Activated CD4-positive, alpha-beta T cell treated with anti-CD3 and anti-CD28 coated beads for 36 hours (primary cell): Measurements from ENCODE around the gene SCAI. TPM values are rescaled to one million over a fixed set of nuclear protein-coding genes. Genes with fewer than 3 reads are reported as not detected.
"Not testable (repeated sequence)": the region's sequence is repeated elsewhere in the genome, so short reads cannot be mapped to it uniquely, and the experiment has no call there.

Experiments used
- ATAC-seq: fragments of 200-7000 bp; cut with Tn5 transposase; one replicate; pipeline ENCODE4 v1.10.0; 2021; ENCODE audit warnings: mild to moderate bottlenecking, moderate library complexity
- CTCF ChIA-PET: fragments of 350-600 bp; sonication (Branson Sonifier 250); formaldehyde crosslinking; loops from one replicate; lab custom pipeline; 2021; ENCODE audit warnings: antibody characterized with exemption; lab: Charles Lee
- POLR2A ChIA-PET: fragments of 350-600 bp; sonication (Branson Sonifier 250); formaldehyde crosslinking; loops from one replicate; lab custom pipeline; 2021; ENCODE audit warnings: antibody characterized with exemption, inconsistent platforms; lab: Charles Lee
- DNase-seq: peaks from one replicate; pipeline ENCODE4 v3.0.0-alpha.2; 2020
- H3K27ac Mint-ChIP-seq: one replicate; pipeline ENCODE4 v1.8.0; 2021; ENCODE audit warnings: mixed read lengths
- H3K27me3 Mint-ChIP-seq: one replicate; pipeline ENCODE4 v1.8.0; 2021; ENCODE audit warnings: mixed read lengths
- H3K36me3 Mint-ChIP-seq: one replicate; pipeline ENCODE4 v1.8.0; 2021; ENCODE audit warnings: low read depth, mixed read lengths
- H3K4me1 Mint-ChIP-seq: one replicate; pipeline ENCODE4 v1.8.0; 2021; ENCODE audit warnings: mixed read lengths
- H3K4me3 Mint-ChIP-seq: one replicate; pipeline ENCODE4 v1.8.0; 2021; ENCODE audit warnings: mild to moderate bottlenecking, moderate library complexity, mixed read lengths
- H3K9me3 Mint-ChIP-seq: one replicate; pipeline ENCODE4 v1.8.0; 2021; ENCODE audit warnings: low read depth, mixed read lengths
- intact Hi-C, 2 experiments: fragments of 100-400 bp; cut with DNase I in 1 of 2; cut with micrococcal nuclease in 1 of 2; formaldehyde crosslinking; loops; one replicate each; pipeline versions ENCODE4 v1.14.2 to v1.15.1; 2022 to 2024; cut with DNase I, micrococcal nuclease
- total RNA-seq, 2 experiments: library from RNA; stranded (reverse); gene quantifications; one replicate each; pipeline ENCODE4 v1.2.3, GENCODE V29; 2021

The SCAI gene
- total RNA-seq, 2 experiments from 2014 or later, result 13.0 to 13.8 TPM

DNA sequence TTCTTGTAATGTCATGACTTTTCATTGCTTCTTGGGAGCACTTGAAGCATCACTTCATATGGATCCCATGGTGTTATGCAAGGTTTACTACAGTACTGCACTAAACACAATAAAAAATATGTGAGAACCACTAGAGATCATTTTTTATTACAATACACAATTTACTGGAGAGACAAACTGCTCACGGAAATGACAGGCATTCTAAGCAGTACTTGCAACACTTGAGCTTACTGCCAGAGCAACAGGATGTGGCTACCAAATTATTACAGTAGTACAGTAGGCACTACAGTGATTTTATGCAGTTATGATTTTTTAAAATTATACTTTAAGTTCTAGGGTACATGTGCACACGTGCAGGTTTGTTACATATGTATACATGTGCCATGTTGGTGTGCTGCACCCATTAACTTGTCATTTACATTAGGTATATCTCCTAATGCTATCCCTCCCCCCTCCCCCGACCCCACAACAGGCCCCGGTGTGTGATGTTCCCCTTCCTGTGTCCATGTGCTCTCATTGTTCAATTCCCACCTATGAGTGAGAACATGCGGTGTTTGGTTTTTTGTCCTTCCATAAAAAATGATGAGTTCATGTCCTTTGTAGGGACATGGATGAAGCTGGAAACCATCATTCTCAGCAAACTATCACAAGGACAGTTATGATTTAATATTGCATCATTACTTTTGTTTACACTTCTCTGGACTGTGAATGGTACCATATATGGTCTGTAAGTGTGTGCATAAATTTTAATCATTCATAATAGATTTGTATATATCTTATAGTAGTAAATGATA lies 177.4 kb downstream of the SCAI start:
- intact Hi-C loops, result loop anchor here in 1 of 2 experiments (2.0 kb wide), 1 partner anchor 25 kb away; the partner anchor contains the start of gene GOLGA1
- DNase-seq (peak; percentile 18), ATAC-seq (peak; percentile 92)
- H3K4me3 Mint-ChIP-seq, H3K9me3 Mint-ChIP-seq, H3K27me3 Mint-ChIP-seq, CTCF ChIA-PET: not testable (repeated sequence)
- POLR2A ChIA-PET, result interaction anchor here (0.6 kb wide), 1 partner anchor 97 kb away, joined by 3 read pairs; no protein-coding TSS in a partner anchor
- H3K27ac Mint-ChIP-seq, result peak overlapping the region; percentile 96
- peaks cover 11% of the 10 kb centered on the region for H3K36me3 Mint-ChIP-seq
- H3K4me1 Mint-ChIP-seq, result peaks cover 26% of the 10 kb centered on the region

- DNase-seq, result no peak
- CTCF ChIA-PET, result no interaction called here
- POLR2A ChIA-PET, result no interaction called here
- no peak for ATAC-seq
- Mint-ChIP-seq H3K9me3 (no peaks in the 10 kb centered on the region), H3K27ac (peak overlapping the region; percentile 96), H3K27me3 (no peaks in the 10 kb centered on the region), H3K36me3 (peaks cover 8% of the 10 kb centered on the region), H3K4me1 (peaks cover 26% of the 10 kb centered on the region), H3K4me3 (no peak overlapping the region)
- intact Hi-C loops, result loop anchor here in 1 of 2 experiments (2.0 kb wide), 1 partner anchor 24 kb away; the partner anchor contains the start of gene GOLGA1
Observed at GRCh38 chr9:124964604-124965003, 178.7 kb downstream of the SCAI start.

DNA sequence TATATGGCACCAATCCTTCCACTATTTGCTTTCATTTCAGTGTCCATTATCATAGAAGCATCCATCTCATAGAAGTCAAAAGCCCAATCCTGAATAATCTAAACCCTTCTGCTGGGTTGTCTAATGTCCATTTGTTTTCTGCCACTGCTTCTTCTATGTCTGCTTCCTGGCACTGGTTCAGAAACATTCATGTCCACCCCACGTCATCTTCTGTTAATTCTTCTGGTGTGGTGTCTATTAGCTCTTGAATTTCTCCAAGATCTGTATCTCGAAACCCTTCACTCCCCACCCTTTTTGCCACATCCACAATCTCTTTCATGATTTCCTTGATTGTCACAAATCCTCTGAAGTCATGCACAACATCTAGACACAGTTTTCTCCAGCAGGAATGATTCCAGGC lies 179.3 kb downstream of the SCAI start:
- intact Hi-C loops, result loop anchor here in 1 of 2 experiments (2.0 kb wide), 1 partner anchor 23 kb away; the partner anchor contains the start of gene GOLGA1
- Mint-ChIP-seq H3K27me3 (no peaks in the 10 kb centered on the region), H3K36me3 (peaks cover 8% of the 10 kb centered on the region)

GRCh38 chr9:124960409-124960752 lies 182.9 kb downstream of the SCAI start:
- Mint-ChIP-seq H3K27me3 (no peaks in the 10 kb centered on the region), H3K4me1 (peaks cover 17% of the 10 kb centered on the region), H3K36me3 (no peaks in the 10 kb centered on the region), H3K9me3 (no peaks in the 10 kb centered on the region), H3K27ac (no peak overlapping the region), H3K4me3 (no peak overlapping the region)
- DNase-seq, result no peak
- POLR2A ChIA-PET, result no interaction called here
- CTCF ChIA-PET, result no interaction called here
- ATAC-seq, result no peak
- intact Hi-C loops, result no loop called here

More for the DNA sequence above, 179.3 kb downstream of the SCAI start:
- no peak for DNase-seq
- Mint-ChIP-seq H3K27ac (peak overlapping the region; percentile 69), H3K9me3 (no peaks in the 10 kb centered on the region), H3K4me3 (no peak overlapping the region), H3K4me1 (peaks cover 26% of the 10 kb centered on the region)
- ChIA-PET POLR2A (no interaction called here), CTCF (no interaction called here)
- ATAC-seq, result no peak

- POLR2A ChIA-PET, H3K27me3 Mint-ChIP-seq, intact Hi-C loops, DNase-seq, CTCF ChIA-PET, H3K36me3 Mint-ChIP-seq, H3K27ac Mint-ChIP-seq, H3K4me3 Mint-ChIP-seq, H3K9me3 Mint-ChIP-seq, ATAC-seq: not testable (repeated sequence)
- H3K4me1 Mint-ChIP-seq, result peaks cover 12% of the 10 kb centered on the region
Observed at GRCh38 chr9:124959671-124960408, 183.5 kb downstream of the SCAI start.

DNA sequence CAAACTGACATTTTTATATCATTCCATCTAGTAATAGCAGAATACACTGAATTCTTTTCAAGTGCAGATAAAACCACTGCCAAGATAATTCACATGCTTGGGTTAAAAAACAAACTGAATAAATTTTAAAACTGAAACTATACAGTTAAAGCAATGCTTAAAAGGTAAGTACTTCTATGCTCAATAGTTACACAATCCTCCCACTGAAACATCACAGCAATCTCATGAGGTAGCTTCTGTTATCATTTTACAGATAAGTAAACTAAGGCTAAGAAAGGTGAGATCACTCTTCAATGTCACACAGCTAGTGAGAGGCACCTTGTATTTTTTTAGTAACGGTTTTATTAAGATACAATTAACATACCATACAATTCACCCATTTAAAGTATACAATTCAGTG lies 189.1 kb downstream of the SCAI start:
- no peak overlapping the region for H3K4me3 Mint-ChIP-seq
- no peaks in the 10 kb centered on the region for H3K4me1 Mint-ChIP-seq
- H3K9me3 Mint-ChIP-seq, result no peaks in the 10 kb centered on the region
- ChIA-PET CTCF (no interaction called here), POLR2A (no interaction called here)
- H3K36me3 Mint-ChIP-seq, result peaks cover 2% of the 10 kb centered on the region
- no peaks in the 10 kb centered on the region for H3K27me3 Mint-ChIP-seq
- no peak overlapping the region for H3K27ac Mint-ChIP-seq
- intact Hi-C loops, result no loop called here
- no peak for ATAC-seq
- no peak for DNase-seq

DNA sequence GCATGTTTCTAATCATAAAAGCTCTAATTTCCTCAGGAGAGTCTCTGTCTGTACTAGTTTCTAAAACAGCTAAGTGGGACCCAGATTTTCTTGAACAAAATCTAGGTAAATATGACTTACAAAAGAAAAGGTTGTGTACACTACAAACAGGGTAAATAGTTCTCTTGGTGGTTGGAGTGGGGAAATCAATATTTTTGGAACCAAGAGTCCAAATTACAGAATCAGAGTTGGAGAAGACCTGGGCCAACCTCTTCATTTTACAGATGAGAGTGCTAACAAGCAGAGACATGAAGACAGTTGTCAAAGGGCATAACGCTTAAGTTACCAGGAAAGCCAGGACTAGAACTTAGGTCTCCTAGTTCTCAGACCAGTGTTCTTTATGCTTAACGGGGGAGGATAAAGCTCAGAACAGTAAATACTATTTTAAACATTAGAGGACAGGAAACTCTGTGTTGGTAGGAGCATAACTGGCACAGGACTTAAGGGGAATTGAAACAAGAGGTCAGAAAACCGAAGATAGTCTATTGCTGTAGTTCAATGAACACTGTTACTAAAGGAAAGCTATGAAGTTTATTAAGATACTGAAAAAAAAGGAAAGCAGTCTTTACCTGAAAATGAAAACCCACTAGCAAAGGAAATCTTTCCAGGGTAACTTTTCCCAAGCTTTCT lies 193.1 kb downstream of the SCAI start:
- H3K9me3 Mint-ChIP-seq, result no peaks in the 10 kb centered on the region
- no peak overlapping the region for H3K27ac Mint-ChIP-seq
- H3K36me3 Mint-ChIP-seq, result peaks cover 2% of the 10 kb centered on the region
- no peak overlapping the region for H3K4me3 Mint-ChIP-seq
- ATAC-seq (no peak), DNase-seq (no peak)
- intact Hi-C loops, result no loop called here
- CTCF ChIA-PET, result interaction anchor here (0.6 kb wide), 1 partner anchor 1089 kb away, joined by 4 read pairs; no protein-coding TSS in a partner anchor
- H3K4me1 Mint-ChIP-seq, result no peaks in the 10 kb centered on the region
- POLR2A ChIA-PET, result no interaction called here
- no peaks in the 10 kb centered on the region for H3K27me3 Mint-ChIP-seq

GRCh38 chr9:124949387-124949786 lies 193.9 kb downstream of the SCAI start:
- Mint-ChIP-seq H3K9me3 (no peaks in the 10 kb centered on the region), H3K4me3 (no peak overlapping the region), H3K4me1 (no peaks in the 10 kb centered on the region), H3K36me3 (peaks cover 2% of the 10 kb centered on the region), H3K27me3 (no peaks in the 10 kb centered on the region), H3K27ac (no peak overlapping the region)
- POLR2A ChIA-PET, result no interaction called here
- no peak for ATAC-seq
- CTCF ChIA-PET, result no interaction called here
- intact Hi-C loops, result no loop called here
- no peak for DNase-seq

GRCh38 chr9:124947727-124948391 lies 195.5 kb downstream of the SCAI start:
- H3K27ac Mint-ChIP-seq, result no peak overlapping the region
- intact Hi-C loops, result no loop called here
- no peaks in the 10 kb centered on the region for H3K27me3 Mint-ChIP-seq
- peaks cover 2% of the 10 kb centered on the region for H3K36me3 Mint-ChIP-seq
- ChIA-PET CTCF (interaction anchor here (1.5 kb wide), 1 partner anchor 13 kb away, joined by 3 read pairs; no protein-coding TSS in a partner anchor), POLR2A (interaction anchor here (0.6 kb wide), 1 partner anchor 243 kb away, joined by 3 read pairs; no protein-coding TSS in a partner anchor)
- no peak for DNase-seq
- H3K4me3 Mint-ChIP-seq, result no peak overlapping the region
- no peaks in the 10 kb centered on the region for H3K9me3 Mint-ChIP-seq
- no peaks in the 10 kb centered on the region for H3K4me1 Mint-ChIP-seq
- no peak for ATAC-seq

- peaks cover 5% of the 10 kb centered on the region for H3K4me1 Mint-ChIP-seq
- intact Hi-C loops, result no loop called here
- no peaks in the 10 kb centered on the region for H3K9me3 Mint-ChIP-seq
- H3K27me3 Mint-ChIP-seq, result no peaks in the 10 kb centered on the region
- H3K27ac Mint-ChIP-seq, result no peak overlapping the region
- H3K36me3 Mint-ChIP-seq, result peaks cover 5% of the 10 kb centered on the region
- ATAC-seq, result no peak
- no peak for DNase-seq
- ChIA-PET CTCF (no interaction called here), POLR2A (no interaction called here)
- no peak overlapping the region for H3K4me3 Mint-ChIP-seq
Observed at GRCh38 chr9:124946167-124946566, 197.2 kb downstream of the SCAI start.
